Measurements from ENCODE around the gene CFAP99. TPM values are rescaled to one million over a fixed set of nuclear protein-coding genes. Genes with fewer than 3 reads are reported as not detected.

Gene CFAP99
- total and polyA plus RNA-seq, 9 of the 15 experiments (the other 6 are each of a cell fraction or from before 2014, with no cell fraction given) = 0.07 to 0.18 (median 0.09) TPM; not detected in 6

DNA sequence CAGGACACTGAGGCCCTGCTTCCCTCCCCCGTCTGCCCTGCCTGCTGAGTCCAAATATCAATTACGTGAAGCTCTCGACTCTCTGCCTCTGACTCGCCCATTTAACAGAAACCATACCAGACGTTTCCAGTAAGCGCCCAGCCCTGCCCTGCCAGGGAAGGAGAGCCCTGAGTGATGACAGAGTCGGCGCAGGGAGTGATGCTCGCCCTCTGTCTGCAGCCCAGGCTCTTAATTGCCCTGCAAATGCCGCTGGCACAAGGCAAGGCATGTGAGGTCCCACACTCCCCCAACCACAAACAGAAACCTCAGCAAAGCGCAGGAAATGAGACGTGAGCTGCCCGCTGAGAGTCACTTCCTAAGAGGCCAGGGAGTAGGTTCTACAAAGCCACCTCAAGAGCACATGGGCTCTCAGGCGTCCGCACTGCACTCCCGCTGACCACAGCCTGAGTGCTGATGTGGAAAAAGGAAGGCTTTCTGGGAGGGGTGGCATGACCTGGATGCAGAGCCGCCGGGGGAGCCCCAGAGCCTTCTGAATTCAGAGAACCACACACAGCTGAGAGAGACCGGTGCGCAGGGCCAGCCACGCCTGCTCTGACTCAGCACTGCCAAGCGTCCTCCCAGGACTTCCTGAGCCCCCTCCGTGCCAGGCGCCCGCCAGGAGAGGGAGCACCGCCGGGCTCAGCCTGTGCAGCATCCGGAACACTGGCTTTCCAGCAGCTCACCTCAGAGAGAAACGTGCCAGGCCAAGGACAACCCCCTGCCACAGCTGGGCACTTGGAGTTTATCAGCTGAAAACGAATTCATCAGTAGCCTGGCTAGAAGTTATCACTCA is 5.7 kb upstream of the CFAP99 start (continued):
- TF ChIP-seq, protein P1, sequence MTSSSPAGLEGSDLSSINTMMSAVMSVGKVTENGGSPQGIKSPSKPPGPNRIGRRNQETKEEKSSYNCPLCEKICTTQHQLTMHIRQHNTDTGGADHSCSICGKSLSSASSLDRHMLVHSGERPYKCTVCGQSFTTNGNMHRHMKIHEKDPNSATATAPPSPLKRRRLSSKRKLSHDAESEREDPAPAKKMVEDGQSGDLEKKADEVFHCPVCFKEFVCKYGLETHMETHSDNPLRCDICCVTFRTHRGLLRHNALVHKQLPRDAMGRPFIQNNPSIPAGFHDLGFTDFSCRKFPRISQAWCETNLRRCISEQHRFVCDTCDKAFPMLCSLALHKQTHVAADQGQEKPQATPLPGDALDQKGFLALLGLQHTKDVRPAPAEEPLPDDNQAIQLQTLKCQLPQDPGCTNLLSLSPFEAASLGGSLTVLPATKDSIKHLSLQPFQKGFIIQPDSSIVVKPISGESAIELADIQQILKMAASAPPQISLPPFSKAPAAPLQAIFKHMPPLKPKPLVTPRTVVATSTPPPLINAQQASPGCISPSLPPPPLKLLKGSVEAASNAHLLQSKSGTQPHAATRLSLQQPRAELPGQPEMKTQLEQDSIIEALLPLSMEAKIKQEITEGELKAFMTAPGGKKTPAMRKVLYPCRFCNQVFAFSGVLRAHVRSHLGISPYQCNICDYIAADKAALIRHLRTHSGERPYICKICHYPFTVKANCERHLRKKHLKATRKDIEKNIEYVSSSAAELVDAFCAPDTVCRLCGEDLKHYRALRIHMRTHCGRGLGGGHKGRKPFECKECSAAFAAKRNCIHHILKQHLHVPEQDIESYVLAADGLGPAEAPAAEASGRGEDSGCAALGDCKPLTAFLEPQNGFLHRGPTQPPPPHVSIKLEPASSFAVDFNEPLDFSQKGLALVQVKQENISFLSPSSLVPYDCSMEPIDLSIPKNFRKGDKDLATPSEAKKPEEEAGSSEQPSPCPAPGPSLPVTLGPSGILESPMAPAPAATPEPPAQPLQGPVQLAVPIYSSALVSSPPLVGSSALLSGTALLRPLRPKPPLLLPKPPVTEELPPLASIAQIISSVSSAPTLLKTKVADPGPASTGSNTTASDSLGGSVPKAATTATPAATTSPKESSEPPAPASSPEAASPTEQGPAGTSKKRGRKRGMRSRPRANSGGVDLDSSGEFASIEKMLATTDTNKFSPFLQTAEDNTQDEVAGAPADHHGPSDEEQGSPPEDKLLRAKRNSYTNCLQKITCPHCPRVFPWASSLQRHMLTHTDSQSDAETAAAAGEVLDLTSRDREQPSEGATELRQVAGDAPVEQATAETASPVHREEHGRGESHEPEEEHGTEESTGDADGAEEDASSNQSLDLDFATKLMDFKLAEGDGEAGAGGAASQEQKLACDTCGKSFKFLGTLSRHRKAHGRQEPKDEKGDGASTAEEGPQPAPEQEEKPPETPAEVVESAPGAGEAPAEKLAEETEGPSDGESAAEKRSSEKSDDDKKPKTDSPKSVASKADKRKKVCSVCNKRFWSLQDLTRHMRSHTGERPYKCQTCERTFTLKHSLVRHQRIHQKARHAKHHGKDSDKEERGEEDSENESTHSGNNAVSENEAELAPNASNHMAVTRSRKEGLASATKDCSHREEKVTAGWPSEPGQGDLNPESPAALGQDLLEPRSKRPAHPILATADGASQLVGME (CRISPR knock-in tag; IDR thresholded peaks at IDR 0.05) = no peak
- peak; percentile 87; the same call in 1 of the 2 replicates for TF ChIP-seq HNRNPL (IDR thresholded peaks at IDR 0.05; ENCODE audit: low read depth, low read length)
- no peak for TF ChIP-seq ZBTB49 (CRISPR knock-in tag; IDR thresholded peaks at IDR 0.05; ENCODE audit: borderline replicate concordance)
- no peak for TF ChIP-seq ZNF12 (CRISPR knock-in tag; IDR thresholded peaks at IDR 0.05)
- TF ChIP-seq ZNF408 (CRISPR knock-in tag; IDR thresholded peaks at IDR 0.05; ENCODE audit: low read depth) = no peak
- peak; percentile 67; the same call in 1 of the 2 replicates for TF ChIP-seq ZBED1 (IDR thresholded peaks at IDR 0.05)
- no peak for TF ChIP-seq TAF15 (IDR thresholded peaks at IDR 0.05; ENCODE audit: low read depth, low read length)
- TF ChIP-seq, protein P2, sequence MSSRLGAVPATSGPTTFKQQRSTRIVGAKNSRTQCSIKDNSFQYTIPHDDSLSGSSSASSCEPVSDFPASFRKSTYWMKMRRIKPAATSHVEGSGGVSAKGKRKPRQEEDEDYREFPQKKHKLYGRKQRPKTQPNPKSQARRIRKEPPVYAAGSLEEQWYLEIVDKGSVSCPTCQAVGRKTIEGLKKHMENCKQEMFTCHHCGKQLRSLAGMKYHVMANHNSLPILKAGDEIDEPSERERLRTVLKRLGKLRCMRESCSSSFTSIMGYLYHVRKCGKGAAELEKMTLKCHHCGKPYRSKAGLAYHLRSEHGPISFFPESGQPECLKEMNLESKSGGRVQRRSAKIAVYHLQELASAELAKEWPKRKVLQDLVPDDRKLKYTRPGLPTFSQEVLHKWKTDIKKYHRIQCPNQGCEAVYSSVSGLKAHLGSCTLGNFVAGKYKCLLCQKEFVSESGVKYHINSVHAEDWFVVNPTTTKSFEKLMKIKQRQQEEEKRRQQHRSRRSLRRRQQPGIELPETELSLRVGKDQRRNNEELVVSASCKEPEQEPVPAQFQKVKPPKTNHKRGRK (tag; IDR thresholded peaks at IDR 0.05) = no peak
- TF ChIP-seq YY1 (IDR thresholded peaks at IDR 0.05; ENCODE audit: borderline replicate concordance in 1 of 3, control insufficient read depth in 1 of 3, extremely low read depth in 1 of 3, insufficient read depth in 3 of 3, insufficient read length in 1 of 3, insufficient replicate concordance in 2 of 3, low read depth in 1 of 3, low read length in 2 of 3) = peak in 1 of 3 experiments; percentile 56
- TF ChIP-seq ZNF395 (CRISPR knock-in tag; IDR thresholded peaks at IDR 0.05) = peak; percentile 90
- no peak; the same call in 1 of the 2 replicates for TF ChIP-seq CBFB (CRISPR knock-in tag; IDR thresholded peaks at IDR 0.05)
- TF ChIP-seq GABPA (tag; conservative IDR thresholded peaks at IDR 0.05; ENCODE audit: low read depth) = peak; percentile 62
- no peak for TF ChIP-seq GATAD2A (IDR thresholded peaks at IDR 0.05)
- TF ChIP-seq C11orf30 (IDR thresholded peaks at IDR 0.05; ENCODE audit: low read depth) = peak; percentile 87
- TF ChIP-seq ILK (tag; IDR thresholded peaks at IDR 0.05; ENCODE audit: borderline replicate concordance, low read depth) = no peak

Measured in K562 (cell line).